ENCODE measurements around the gene PRR22.

Gene PRR22

GRCh38 chr19:5784581-5785147 lies at the start of gene PRR22:
Gene PRR22 (minus strand): TSS chr19:5784746. CDS start chr19:5784660, 86 bp downstream.
- no peak for DNase-seq

GRCh38 chr19:5832527-5833216 lies 48.1 kb upstream of the PRR22 start:
- no peak for DNase-seq

GRCh38 chr19:5832061-5832460 lies 47.5 kb upstream of the PRR22 start:
- DNase-seq: no peak

GRCh38 chr19:5831159-5831558 lies 46.6 kb upstream of the PRR22 start:
- DNase-seq: no peak

GRCh38 chr19:5829567-5830310 lies 45.2 kb upstream of the PRR22 start:
- DNase-seq: no peak

- DNase-seq: no peak
These were observed 44.4 kb upstream of the PRR22 start for GRCh38 chr19:5828661-5829566.

GRCh38 chr19:5827891-5828660 lies 43.5 kb upstream of the PRR22 start:
- DNase-seq: peak in 1 of 2 donors; percentile 86

- DNase-seq: no peak
These were observed 42.9 kb upstream of the PRR22 start for GRCh38 chr19:5827342-5827890.

GRCh38 chr19:5826531-5827341 lies 42.2 kb upstream of the PRR22 start:
- peak in 1 of 2 donors; percentile 6 for DNase-seq

GRCh38 chr19:5825178-5825577 lies 40.6 kb upstream of the PRR22 start:
- DNase-seq: no peak

GRCh38 chr19:5824751-5825150 lies 40.2 kb upstream of the PRR22 start:
- no peak for DNase-seq

- DNase-seq: no peak
These were observed 39.2 kb upstream of the PRR22 start for GRCh38 chr19:5823579-5824281.

- no peak for DNase-seq
These were observed 37.8 kb upstream of the PRR22 start for GRCh38 chr19:5822181-5822844.

- DNase-seq: no peak
These were observed 37.1 kb upstream of the PRR22 start for GRCh38 chr19:5821521-5822180.

GRCh38 chr19:5820785-5821184 lies 36.2 kb upstream of the PRR22 start:
- DNase-seq: no peak

- no peak for DNase-seq
These were observed 34.0 kb upstream of the PRR22 start for GRCh38 chr19:5818594-5818993.

GRCh38 chr19:5817218-5817617 lies 32.7 kb upstream of the PRR22 start:
- no peak for DNase-seq

GRCh38 chr19:5814852-5815246 lies 30.3 kb upstream of the PRR22 start:
- DNase-seq: no peak

Measured in bone marrow (tissue), 2 donors.